HPDE6-E6E7 (cell line): Measurements from ENCODE around the gene RAB40B.
A peak's percentile ranks its signal among the peaks of the same experiment; 100 is the strongest.

Experiments
- DNase-seq: peaks from one replicate; pipeline ENCODE4 v3.0.0; 2011; ENCODE audit warnings: missing footprints; ENCODE audit errors: extremely low spot score

RAB40B gene

DNA sequence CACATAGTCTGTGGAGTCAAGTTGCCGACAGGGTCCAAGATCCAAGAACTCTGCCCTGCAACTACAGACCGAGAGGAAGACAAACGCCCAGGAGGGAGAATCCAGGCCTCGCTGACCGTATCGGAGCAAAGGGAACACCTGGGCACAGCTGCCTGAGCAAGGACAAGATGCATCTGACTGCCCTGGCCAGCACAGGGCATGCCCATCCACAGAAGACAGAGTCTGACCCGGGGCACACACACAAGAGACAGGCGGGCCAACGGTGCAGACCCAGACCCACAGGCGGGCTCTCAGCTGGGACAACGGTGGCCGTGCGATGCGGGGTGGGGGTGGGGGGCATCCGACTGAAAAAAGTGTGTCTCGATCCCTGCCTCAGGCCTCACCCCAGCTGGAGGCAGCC lies 6.2 kb downstream of the RAB40B start:
- no peak for DNase-seq

DNA sequence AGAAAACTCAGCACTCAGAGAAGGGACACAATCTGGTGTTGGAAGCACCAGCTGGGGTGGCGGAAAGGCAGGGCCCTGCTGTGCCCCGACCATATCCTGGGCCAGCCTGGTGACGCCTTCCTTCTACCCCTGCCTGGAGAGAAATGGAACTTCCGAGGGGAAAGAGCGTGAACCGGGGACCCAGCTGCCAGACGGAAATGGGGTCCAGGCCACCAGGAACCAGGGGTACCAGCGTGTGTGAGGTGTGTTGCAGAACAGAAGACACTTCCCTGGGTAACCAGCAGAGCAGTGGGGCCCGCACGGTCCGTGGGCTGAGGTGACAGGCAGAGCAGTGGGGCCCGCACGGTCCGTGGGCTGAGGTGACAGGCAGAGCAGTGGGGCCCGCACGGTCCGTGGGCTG lies 6.8 kb downstream of the RAB40B start:
- no peak for DNase-seq

DNA sequence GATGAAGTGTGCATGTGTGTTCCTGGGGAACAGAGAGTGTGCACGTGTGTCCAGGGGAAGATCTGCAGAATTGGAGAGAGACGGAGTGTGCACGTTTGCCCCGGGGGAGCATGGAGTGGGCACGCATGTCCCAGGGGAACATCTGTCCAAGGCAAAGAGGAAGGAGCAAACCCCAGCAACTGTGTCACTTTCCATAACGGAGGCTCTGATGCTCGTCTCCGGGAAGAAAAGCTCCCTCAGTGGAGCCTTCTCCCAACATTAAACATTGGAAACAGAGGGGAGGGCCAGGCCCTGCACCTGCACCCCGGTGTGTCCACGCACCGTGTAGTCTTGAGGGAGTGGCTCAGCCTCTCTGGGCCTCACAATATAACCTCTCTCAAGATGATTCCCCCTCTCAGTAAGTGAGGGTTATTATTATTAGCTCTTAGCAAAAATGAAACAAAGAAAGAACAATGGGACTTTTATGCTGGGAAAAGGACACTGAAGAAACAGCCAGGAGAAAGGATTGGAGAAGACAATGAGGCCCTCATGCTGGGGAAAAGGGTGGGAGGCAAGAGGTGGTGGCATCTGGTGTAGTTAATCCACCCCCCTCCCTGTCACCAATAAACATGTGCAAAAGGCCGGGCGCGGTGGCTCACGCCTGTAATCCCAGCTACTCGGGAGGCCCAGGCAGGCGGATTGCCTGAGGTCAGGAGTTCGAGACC lies 7.6 kb downstream of the RAB40B start:
- no peak for DNase-seq

DNA sequence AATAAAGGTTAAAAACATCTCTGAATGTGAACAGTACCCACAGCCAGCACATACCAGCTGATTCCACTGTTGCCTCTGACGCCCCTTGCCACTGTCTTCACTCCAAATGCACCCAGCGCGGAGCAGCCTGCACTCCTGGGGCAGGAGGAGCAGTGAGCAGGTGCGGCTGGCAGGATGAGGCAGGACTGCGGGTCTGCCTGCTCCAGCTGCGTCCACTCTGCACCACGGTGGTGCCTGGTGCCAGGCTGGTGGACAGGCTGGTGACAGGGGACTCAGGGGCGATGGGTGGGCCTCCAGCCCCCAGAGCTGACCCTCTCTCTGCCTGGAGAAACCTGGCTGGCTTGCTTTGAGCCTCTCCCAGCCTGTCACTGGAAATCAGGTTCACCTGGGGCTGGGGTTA lies 9.4 kb downstream of the RAB40B start:
- no peak for DNase-seq

DNA sequence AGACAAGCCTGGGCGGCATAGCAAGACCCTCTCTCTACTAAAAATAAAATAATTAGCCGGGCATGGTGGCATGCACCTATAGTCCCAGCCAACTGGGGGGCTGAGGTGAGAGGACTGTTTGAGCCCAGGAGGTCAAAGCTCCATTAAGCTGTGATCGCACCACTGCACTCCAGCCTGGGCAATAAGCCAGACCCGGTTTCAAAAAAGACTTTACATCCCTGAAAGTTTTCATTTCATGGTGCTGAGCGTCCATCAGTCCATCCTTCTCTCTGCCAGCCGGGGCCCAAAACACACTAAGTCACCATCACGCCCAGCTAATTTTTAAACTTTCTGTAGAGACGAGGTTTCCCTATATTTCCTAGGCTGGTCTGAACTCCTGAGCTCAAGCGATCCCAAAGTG lies 10.6 kb downstream of the RAB40B start:
- DNase-seq, result no peak

DNA sequence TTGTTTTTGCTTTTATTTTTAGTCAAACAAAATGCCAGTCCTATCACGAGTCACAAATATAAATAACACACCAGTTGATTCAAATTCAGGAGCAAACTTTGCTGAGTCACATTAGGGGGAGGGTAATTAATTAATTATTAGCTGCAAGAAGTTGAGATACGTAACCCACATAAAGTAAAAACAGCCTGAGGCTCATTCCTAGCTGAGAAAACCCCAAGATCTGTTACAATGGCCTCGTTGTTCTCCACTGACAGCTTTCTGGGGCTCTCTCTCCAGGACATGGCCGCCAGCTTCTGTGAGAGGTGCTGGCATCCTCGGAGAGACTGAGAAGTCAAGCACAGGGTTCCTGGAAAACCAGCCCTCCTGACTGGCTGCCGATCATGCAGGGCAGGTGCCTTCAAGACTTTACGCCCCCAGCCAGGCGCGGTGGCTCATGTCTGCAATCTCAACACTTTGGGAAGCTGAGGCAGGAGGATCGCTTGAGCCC lies 11.1 kb downstream of the RAB40B start:
- no peak for DNase-seq

DNA sequence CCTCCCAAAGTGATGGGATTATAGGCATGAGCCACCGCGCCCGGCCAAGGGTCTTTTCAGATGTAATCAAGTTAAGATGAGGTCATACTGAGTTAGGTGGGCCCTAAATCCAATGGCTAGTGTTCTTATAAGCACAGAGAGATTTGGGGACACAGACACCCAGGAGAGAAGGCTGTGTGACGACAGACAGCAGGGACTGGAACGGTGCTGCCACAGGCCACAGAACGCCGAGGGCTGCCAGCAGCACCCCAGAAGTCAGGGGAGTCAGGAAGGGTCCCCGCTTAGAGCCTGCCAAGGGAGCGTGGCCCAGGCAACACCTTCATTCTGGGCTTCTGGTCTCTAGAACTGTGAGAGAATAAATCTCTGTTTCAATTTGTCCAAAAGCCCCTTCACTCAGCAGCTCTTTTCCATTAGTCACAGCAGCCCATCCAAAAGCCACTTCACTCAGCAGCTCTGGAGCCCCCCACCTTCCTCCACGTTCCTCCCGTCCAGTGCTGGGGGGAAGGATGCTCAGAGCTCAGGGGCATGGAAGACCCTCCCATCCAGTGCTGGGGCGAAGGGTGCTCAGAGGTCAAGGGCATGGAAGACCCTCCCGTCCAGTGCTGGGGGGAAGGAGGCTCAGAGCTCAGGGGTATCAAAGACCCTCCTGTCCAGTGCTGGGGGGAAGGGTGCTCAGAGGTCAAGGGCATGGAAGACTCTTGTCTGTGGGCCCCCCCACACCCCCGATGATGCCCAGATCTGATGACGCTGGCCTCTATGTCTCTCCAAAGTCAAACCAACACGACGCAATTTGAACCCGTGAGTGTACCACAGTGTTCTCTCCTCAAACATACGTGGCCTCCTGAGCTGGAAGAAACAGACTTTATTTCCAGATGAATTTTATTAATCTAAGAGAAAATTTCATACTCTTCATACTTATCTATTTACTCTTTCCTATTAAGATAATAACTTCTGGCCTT lies 11.9 kb downstream of the RAB40B start:
- no peak for DNase-seq

DNA sequence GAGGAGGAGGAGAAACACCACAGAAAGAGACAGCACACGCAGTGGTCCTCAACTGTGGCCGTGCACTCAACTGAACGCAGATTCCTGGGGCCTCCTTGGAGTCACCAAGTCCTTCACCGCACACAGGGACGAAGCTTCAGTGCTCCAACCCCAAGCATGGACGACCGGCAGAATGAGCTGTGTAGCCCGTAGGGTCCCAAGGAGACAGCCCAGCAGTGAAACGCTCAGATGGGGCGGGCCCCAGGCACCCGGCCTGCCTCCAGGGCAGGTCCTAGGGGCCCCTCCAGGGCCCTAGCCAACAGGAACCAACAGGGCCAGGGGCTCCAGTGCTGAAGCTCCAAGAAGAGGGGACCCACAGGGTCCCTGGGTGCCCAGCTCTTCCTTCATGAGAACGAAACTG lies 13.2 kb downstream of the RAB40B start:
- DNase-seq, result no peak

DNA sequence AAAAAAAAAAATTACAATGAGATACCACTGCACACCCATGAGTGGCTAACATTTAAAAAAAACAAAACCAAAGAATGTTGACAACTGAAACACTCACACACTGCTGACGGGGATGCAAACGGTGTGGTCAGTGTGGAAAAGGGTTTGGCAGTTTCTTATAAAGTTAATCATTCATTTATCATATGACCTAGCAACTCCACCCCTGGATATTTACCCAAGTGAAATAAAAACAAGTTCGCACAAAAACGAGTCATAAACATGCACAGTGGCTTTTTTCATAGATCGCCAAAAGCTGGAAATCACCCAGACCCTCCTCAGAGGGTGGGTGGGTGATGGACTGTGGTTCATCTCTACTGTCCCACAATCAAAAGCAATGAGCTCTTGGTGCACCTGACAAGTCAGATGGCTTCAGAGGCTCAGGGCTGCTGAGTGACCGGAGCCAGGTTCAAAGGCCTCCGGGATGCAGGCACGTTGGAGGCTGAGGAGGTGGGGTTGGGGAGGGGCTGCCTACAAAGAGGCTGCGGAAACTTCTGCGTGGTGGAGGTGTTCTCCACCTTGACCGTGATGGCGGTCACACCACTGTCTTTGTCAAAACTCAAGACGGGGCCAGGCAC lies 14.2 kb downstream of the RAB40B start:
- no peak for DNase-seq

DNA sequence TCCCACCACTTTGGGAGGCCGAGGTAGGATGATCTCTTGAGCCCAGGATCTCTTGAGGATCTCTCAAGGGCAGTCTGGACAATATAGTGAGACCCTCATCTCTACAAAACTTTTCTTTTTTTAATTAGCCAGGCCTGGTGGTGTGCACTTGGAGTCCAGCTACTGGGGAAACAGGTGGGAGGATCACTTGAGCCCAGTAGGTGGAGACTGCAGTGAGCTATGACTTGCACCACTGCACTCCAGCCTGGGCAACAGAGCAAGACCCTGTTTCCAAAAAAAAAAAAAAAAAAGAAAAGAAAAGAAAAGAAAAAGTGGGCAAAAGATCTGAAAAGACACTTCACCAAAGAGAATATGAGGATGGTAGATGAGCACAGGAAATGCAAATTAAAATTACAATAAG lies 15.0 kb downstream of the RAB40B start:
- no peak for DNase-seq

DNA sequence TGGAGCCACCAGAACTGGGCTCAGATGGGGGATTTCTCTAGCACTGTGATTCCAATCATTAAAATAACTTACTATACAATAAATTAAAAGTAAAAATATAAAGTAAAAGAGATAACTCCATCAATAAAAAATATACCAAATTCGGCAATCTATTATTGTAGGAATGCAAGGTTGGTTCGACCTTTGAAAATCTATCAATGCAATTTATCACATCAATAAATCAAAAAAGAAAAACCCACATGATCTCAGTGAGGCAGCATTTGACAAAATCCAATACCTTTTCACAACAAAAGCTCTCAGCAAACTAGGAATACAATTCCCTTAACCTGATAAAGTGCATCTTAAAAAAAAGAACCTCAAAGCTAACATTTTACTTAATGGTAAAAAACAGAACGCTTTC lies 17.0 kb downstream of the RAB40B start:
- DNase-seq, result no peak

DNA sequence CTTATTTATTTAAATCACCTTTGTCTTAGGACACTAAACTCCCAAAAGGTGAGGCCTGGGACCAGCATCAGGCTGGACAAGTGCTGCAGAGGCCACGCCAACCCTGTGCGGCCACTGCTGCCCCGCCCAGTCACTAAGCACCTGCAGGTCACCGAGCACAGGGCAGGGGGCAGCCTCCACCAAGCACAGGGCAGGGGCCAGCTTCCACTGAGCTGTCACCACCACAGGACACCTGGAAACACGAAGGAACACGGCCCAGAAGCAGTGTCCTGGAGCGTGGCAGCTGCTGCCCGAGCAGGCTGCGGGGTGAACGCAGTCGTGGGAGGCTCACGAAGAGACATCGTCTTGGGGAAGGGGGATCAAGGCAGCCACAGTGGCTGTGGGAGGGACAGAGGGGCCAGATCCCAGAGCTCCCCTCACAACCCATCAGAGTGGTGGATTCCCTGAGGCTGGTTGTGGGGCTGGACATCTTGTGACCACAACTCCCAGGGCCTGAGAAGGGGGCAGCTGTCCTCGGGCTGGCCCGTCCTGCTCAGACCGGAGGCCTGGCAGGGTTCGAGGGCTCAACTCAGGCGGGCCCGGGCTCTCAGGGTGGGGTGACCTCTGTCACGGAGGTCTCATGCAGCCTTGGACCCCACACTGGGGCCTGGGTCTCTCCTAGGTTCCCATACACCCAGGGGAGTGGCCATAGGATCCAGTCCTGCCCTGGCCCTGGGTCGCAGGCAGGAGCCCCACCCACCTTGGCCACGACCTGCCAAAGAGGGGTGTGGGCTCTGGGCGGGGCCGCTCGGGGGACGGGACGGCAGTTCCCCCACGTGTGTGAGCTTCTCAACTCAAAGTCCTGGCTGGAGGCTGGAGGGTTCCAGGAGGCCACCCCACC lies 18.7 kb downstream of the RAB40B start:
- DNase-seq, result no peak

DNA sequence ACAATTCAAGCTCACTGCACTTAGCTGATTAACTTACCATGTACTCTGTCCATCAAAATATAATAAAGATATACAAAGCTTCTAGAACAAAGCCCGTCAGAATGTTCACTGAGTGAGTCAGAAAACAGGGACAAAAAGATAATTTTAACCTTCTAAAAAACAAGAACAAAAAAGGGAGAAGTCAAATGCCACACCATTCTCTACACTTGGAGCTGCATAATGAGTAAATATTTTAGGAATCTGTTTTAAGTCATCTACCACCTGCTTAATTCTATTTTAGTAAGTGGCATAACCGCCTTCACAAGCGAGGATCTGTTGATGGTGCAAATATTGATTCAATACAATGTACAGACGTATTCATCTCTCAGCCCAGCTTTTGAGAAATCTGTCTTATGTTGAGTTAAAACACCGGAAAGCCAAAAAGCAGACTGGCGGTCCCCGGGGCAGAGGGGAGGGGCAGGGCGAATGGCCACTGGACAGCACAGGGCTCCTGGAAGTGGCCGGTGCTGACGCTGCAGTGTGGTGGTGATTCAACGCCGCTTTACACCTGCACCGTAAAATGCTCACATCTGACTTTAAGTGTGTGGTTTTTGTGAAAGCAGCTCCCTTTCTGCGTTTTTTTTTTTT lies 20.1 kb downstream of the RAB40B start:
- no peak for DNase-seq

DNA sequence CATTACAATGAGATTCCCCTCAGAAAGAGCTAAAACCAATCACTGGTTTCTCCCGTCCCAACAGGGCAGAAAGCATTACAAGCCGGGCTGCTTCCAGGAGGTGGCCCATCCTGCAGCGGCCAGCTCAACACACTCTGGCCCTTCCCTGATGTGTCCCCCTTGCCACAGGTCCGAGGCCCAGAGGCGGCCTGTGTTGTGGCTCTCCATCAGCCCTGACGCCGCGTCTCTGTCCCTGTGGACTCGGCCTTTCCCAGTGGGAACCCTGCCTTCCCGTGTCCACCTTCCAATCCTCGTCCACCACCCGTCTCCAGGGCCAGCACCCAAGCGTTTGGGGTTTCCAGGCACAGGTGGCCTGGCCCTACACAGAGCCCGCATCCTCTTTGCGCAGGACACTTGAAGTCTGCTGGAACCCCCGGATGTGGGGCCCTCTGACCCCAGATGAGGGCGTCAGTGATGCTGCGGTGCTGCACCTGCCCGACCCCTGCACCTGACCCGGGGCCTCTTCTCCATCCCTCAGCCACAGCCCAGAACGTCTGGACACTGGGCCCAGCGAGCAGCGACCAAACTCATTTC lies 21.1 kb downstream of the RAB40B start:
- no peak for DNase-seq

DNA sequence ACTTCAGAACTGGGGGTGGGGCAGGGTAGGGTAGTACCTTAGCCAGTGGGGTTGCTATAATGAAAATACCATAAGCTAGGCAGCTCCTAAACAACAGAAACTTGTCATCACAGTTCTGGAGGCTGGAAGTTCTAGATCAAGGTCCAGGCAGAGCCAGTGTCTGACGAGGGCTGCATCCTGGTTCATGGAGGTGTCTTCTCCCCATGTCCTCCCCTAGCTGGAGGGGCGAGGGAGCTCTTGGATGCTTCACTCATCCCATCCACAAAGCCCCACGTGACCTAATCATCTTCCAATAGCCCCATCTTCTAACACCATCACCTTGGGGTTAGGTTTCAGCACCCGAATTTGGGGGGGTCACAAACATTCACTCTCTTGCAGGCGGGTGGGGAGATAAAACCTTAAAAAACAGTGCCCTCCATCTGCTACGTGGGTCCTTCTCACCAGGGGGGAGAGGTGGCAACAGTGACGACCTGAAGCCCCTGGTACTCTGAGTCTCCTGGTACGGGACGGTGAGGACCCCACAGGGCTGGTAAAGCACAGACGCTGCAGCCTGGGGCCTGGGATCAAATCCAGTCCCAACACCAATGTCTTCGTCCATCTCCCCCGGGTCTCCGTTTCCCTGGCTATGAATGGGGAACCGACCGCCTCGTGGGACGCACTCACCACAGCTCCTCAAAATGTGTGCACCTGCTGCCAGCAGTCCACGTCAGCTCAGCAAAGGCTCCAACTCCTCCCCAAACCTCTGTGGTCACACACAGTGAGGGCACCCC lies 22.8 kb downstream of the RAB40B start:
- DNase-seq, result no peak

DNA sequence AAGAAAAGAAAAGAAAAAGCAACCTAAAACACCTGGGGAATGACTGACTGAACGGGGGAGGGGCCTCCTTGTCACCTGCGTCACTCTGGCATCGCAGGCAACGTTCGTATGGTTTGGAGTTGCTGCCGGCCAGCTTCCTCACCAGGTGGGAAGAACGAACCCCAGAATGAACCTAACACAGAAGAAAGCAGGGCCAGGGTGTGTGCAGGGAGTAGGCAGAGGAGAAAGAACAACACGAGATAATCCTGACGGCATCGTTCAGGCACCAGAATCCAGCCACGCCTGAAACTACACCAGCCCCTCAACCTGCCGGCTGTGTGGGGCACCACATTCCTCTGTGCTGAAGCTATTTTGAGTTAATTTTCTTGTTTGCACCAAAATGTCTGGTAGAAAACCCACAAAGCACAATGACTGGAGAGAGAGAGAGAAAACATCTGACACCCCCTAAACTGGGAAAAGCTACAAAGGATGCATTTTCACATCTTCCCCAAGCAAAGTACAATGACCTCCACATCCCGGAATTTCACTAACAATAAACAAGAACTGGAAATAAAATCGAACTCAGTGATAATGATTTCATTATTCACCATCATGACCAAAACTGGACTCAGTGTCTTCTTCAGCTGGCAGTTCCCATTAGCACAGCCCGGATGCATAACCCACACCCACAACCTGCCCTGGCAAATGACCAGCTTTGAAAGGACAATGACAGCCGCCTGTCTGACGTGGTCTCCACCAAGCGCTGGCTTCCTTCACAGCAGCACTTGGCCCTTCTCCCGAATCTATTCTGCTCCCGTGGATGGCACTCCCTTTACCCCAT lies 23.6 kb downstream of the RAB40B start:
- DNase-seq, result no peak

DNA sequence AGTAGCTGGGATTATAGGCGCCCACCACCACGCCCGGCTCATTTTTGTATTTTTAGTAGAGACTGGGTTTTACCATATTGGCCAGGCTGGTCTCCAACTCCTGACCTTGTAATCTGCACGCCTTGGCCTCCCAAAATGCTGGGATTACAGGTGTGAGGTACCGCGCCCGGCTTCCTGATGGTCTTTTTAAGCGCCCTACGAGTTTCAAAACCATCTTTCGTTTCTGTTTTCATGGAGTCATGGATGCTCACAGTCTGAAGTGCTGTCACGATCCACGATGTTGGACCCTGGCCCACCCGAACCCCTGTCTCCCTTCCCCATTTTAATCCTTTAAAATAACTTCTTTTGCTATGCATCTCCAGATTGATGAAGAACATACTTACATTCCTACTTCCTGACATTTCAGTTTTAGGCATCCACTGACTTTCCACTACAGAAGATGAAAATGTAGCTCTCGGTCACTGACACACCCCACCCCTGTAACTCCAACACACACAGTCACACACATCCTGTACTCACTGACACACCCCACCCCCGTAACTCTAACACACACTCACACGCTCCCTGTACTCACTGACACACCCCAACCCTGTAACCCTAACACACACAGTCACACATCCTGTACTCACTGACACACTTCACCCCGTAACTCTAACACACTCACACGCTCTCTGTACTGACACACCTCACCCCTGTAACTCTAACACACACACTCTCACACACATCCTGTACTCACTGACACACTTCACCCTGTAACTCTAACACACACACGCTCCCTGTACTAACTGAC lies 27.6 kb downstream of the RAB40B start:
- DNase-seq, result no peak

DNA sequence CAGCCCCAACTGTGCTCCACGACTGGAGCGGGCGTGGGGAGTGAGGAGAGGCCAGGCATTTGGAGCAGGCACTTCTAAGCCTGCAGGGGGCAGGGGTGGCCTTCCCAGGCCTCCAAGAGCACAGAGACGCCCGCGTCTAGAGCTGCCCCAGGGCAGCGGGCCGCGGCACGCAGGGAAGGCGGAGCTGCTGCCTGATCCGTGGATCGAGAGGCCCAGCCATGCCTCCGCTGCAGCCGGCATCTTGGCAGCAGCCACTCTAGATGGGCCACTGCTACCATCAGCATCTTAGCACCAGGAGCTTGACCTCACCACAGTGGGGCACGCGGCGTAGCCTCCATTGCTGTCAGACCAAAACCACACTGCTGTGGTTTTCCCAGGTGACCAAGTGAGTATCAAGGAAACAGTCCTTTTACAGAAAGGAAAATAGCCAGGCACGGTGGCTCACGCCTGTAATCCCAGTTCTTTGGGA lies 29.8 kb downstream of the RAB40B start:
- peak; percentile 71 for DNase-seq
